Esophagus muscularis mucosa (tissue), 4 donors: ENCODE results near the gene FABP2.

Source experiments
- CTCF ChIP-seq, 3 experiments: fragments of 200-600 bp in 2 of 3; fragments of 450-650 bp in 1 of 3; sonication (generic) in 2 of 3; IDR thresholded peaks; one replicate each; pipeline ENCODE4 v1.5.1; 2017 to 2019; ENCODE audit warnings: antibody characterized with exemption in 3 of 3, mild to moderate bottlenecking in 2 of 3, moderate library complexity in 1 of 3
- EP300 ChIP-seq: sonication (generic); formaldehyde crosslinking; IDR thresholded peaks from one replicate; pipeline ENCODE4 v1.6.1; 2017; ENCODE audit warnings: antibody characterized with exemption
- POLR2A ChIP-seq: fragments of 450-650 bp; IDR thresholded peaks from one replicate; pipeline ENCODE4 v1.6.1; 2017; ENCODE audit warnings: antibody characterized with exemption, moderate library complexity, mild to moderate bottlenecking, low read depth

- TF ChIP-seq POLR2A: no peak
- TF ChIP-seq CTCF (IDR thresholded peaks at IDR 0.05): no peak
- TF ChIP-seq EP300: no peak
Measured at GRCh38 chr4:119310826-119311225, 11.1 kb downstream of the FABP2 start.
